Measurements from ENCODE around the gene NYAP2.
A peak's percentile ranks its signal among the peaks of the same experiment; 100 is the strongest.

The NYAP2 gene

GRCh38 chr2:225501022-225501421 lies 101.5 kb downstream of the NYAP2 start:
- in situ Hi-C loops (cut with HindIII; ENCODE audit: low pct_unique_long_range_greater_than_20kb, low sequenced_read_pairs): no loop called here
- DNase-seq (ENCODE audit: low read depth in 1 of 2, low spot score in 1 of 2): no peak
- TF ChIP-seq JUND (IDR thresholded peaks at IDR 0.05; ENCODE audit: low read depth): no peak

DNA sequence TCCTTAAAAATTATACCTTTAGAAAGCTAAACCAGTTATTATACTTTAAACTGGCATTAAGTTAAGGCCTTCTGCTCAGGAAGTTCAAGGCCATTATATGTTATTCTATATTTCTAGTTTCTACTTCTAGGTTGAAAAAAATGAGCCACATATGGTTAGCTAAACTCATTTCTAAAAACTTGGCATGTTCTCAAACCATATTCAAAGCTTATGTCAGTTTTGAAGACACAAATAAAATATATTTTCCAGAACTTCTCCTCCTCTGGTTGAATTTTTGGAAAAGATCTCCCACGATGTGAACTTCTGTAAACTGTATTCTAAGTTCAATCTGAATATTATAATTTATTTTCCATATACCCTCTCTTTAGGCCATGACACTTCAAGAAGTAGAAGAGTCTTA lies 103.5 kb downstream of the NYAP2 start:
- TF ChIP-seq JUND (IDR thresholded peaks at IDR 0.05; ENCODE audit: low read depth): no peak
- in situ Hi-C loops (cut with HindIII; ENCODE audit: low pct_unique_long_range_greater_than_20kb, low sequenced_read_pairs): no loop called here
- no peak for DNase-seq (ENCODE audit: low read depth in 1 of 2, low spot score in 1 of 2)

DNA sequence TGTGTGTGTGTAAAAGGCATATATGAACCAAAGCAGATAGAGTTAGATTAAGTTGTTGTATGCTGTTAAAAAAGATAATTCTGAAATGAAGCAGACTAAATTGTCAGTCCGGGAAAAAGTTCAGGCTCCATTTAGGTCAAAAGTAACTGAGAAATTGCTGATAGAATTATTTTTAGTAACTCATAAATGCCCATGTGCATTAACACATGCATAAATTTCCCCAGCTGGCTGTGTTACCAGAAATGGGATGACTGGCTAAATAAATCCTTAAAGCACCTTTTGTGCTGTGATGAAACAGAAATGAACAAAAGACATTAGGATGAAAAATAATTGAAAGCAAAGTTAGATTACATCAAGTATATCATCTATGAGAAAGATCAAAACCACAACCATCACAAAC lies 111.3 kb downstream of the NYAP2 start:
- no peak for TF ChIP-seq JUND (IDR thresholded peaks at IDR 0.05; ENCODE audit: low read depth)
- no peak for DNase-seq (ENCODE audit: low read depth in 1 of 2, low spot score in 1 of 2)
- in situ Hi-C loops (cut with HindIII; ENCODE audit: low pct_unique_long_range_greater_than_20kb, low sequenced_read_pairs): no loop called here

DNA sequence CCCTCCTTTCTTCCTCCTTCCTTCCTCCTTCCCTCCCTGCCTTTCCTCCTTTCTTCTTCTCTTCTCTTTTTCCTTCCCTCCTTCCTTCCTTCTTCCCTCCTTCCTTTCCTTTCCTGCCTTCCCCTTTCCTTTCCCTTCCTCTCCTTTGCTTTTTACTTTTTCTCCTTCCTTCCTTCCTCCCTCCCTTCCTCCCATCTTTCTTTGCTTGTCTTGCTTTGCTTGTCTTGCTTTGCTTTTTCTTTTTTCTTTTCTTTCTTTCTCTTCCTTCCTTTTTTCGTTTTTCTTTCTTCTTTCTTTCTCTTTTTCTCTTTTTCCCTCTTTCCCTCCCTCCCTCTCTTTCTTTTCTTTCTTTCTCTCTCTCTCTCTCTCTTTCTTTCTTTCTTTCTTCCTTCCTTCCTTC lies 113.0 kb downstream of the NYAP2 start:
- in situ Hi-C loops (cut with HindIII; ENCODE audit: low pct_unique_long_range_greater_than_20kb, low sequenced_read_pairs): no loop called here
- no peak for TF ChIP-seq JUND (IDR thresholded peaks at IDR 0.05; ENCODE audit: low read depth)
- DNase-seq (ENCODE audit: low read depth in 1 of 2, low spot score in 1 of 2): no peak

- peak in 1 of 2 experiments; percentile 16 for DNase-seq (ENCODE audit: low read depth in 1 of 2, low spot score in 1 of 2)
- in situ Hi-C loops (cut with HindIII; ENCODE audit: low pct_unique_long_range_greater_than_20kb, low sequenced_read_pairs): no loop called here
- TF ChIP-seq JUND (IDR thresholded peaks at IDR 0.05; ENCODE audit: low read depth): no peak
These were observed 113.5 kb downstream of the NYAP2 start for GRCh38 chr2:225512876-225513540.

- no peak for DNase-seq (ENCODE audit: low read depth in 1 of 2, low spot score in 1 of 2)
- in situ Hi-C loops (cut with HindIII; ENCODE audit: low pct_unique_long_range_greater_than_20kb, low sequenced_read_pairs): no loop called here
- TF ChIP-seq JUND (IDR thresholded peaks at IDR 0.05; ENCODE audit: low read depth): no peak
These were observed 115.5 kb downstream of the NYAP2 start for GRCh38 chr2:225515033-225515432.

DNA sequence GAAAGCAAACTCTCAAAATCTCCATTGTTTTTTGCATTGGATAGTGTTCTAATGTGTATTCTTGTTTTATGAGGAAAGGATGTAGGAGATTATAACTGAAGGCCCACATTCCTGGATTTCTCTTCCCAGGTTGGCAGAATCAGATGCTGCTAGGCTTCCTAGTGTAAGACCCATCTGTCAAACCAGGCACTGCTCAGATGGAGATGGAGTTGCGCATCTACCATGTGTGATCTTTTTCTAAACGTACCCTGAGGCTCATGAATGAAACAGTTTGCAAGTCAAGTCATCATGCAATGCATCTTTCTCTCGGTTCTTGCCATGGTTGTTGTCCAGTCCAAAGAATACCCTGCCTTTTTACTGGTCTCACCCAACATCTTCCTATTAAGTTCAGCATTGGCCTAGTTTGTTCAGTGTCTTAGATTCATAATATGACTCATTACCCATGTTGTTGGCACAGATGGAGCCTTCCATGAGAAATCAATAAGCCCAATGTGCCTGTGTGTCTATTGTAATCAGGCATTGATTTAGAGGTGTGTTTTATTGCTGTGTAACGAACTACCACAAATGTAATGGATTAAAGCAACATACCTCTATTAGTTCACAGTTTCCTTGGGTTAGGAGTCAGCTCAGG lies 127.4 kb downstream of the NYAP2 start:
- DNase-seq (ENCODE audit: low read depth in 1 of 2, low spot score in 1 of 2): no peak
- in situ Hi-C loops (cut with HindIII; ENCODE audit: low pct_unique_long_range_greater_than_20kb, low sequenced_read_pairs): no loop called here
- TF ChIP-seq JUND (IDR thresholded peaks at IDR 0.05; ENCODE audit: low read depth): no peak

GRCh38 chr2:225531559-225531958 lies 132.0 kb downstream of the NYAP2 start:
- TF ChIP-seq JUND (IDR thresholded peaks at IDR 0.05; ENCODE audit: low read depth): no peak
- no peak for DNase-seq (ENCODE audit: low read depth in 1 of 2, low spot score in 1 of 2)
- in situ Hi-C loops (cut with HindIII; ENCODE audit: low pct_unique_long_range_greater_than_20kb, low sequenced_read_pairs): no loop called here

DNA sequence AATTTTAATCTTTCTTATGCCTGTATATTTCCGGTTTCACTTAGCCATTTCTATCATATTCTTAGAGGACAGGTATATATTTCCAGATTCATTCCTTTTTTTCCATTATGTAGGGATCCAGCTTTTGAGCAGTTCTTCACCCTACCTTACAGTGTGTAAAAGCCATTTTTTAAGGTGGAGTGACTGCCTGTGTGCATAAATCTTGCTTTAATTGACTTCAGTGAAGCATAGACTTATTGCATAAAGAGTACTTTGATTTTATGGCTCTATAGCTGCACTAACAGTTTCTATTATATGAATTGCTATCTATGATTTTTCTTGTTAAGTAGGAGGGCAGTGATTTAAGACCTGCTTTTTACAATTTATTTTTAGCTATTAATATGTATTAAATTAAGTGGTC lies 132.6 kb downstream of the NYAP2 start:
- in situ Hi-C loops (cut with HindIII; ENCODE audit: low pct_unique_long_range_greater_than_20kb, low sequenced_read_pairs): no loop called here
- DNase-seq (ENCODE audit: low read depth in 1 of 2, low spot score in 1 of 2): no peak

GRCh38 chr2:225534037-225534436 lies 134.5 kb downstream of the NYAP2 start:
- in situ Hi-C loops (cut with HindIII; ENCODE audit: low pct_unique_long_range_greater_than_20kb, low sequenced_read_pairs): no loop called here
- DNase-seq (ENCODE audit: low read depth in 1 of 2, low spot score in 1 of 2): no peak
- no peak for TF ChIP-seq JUND (IDR thresholded peaks at IDR 0.05; ENCODE audit: low read depth)

More for the DNA sequence above, 132.6 kb downstream of the NYAP2 start:
- no peak for TF ChIP-seq JUND (IDR thresholded peaks at IDR 0.05; ENCODE audit: low read depth)

- in situ Hi-C loops (cut with HindIII; ENCODE audit: low pct_unique_long_range_greater_than_20kb, low sequenced_read_pairs): no loop called here
- DNase-seq (ENCODE audit: low read depth in 1 of 2, low spot score in 1 of 2): no peak
- no peak for TF ChIP-seq JUND (IDR thresholded peaks at IDR 0.05; ENCODE audit: low read depth)
These were observed 135.2 kb downstream of the NYAP2 start for GRCh38 chr2:225534697-225535096.

DNA sequence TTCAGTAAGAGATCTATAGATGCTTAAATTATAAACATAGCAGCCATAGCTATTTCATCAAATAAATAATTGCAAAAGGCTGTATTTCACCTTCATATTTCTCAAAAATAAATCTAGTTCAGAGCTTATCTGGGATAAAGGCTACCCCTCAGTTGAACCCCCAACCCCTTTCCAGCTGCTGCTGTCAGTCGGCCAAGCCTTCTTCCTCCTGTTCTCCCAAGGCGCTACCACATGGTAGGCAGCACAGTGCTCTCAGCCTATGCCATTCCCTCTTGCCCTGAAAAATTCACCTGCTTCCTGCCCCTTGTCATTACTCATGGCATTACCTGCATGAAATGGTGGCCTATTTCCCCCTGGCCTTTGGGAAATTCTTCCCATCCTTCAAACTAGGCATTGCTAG lies 136.5 kb downstream of the NYAP2 start:
- in situ Hi-C loops (cut with HindIII; ENCODE audit: low pct_unique_long_range_greater_than_20kb, low sequenced_read_pairs): no loop called here
- TF ChIP-seq JUND (IDR thresholded peaks at IDR 0.05; ENCODE audit: low read depth): no peak
- DNase-seq (ENCODE audit: low read depth in 1 of 2, low spot score in 1 of 2): no peak

DNA sequence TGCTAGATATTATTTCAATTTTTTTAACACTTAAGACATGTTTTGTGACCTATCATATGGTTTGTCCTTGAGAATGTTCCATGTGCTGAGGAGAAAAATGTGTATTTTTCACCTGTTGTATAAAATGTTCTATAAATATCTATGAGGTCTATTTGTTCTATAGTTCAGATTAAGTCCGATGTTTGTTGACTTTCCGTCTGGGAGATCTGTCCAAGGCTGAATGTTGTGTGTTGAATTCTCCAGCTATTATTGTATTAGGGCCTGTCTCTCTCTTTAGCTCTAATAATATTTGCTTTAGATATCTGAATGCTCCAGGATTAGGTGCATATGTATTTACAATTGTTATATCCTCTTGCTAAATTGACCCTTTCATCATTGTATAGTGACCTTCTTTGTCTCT lies 144.1 kb downstream of the NYAP2 start:
- no peak for TF ChIP-seq JUND (IDR thresholded peaks at IDR 0.05; ENCODE audit: low read depth)
- in situ Hi-C loops (cut with HindIII; ENCODE audit: low pct_unique_long_range_greater_than_20kb, low sequenced_read_pairs): no loop called here
- no peak for DNase-seq (ENCODE audit: low read depth in 1 of 2, low spot score in 1 of 2)

GRCh38 chr2:225556461-225556860 lies 157.0 kb downstream of the NYAP2 start:
- no peak for TF ChIP-seq JUND (IDR thresholded peaks at IDR 0.05; ENCODE audit: low read depth)
- peak in 1 of 2 experiments; percentile 16 for DNase-seq (ENCODE audit: low read depth in 1 of 2, low spot score in 1 of 2)
- in situ Hi-C loops (cut with HindIII; ENCODE audit: low pct_unique_long_range_greater_than_20kb, low sequenced_read_pairs): no loop called here

Measured in T47D (cell line).